BLaER1 treated with 17β-estradiol and CSF1 and Interleukin-3, amounts not matched to agents 10 nM and 100 nM (cell line): ENCODE data around the gene PPP3CB.

Source experiments
- H3K27ac ChIP-seq, 11 experiments: shearing (Covaris generic); formaldehyde crosslinking; 2 replicates each; pipeline ENCODE4 v1.8.1; 2022
- H3K27me3 ChIP-seq, 11 experiments: shearing (Covaris generic); formaldehyde crosslinking; 2 replicates each; pipeline ENCODE4 v1.8.1; 2022
- H3K36me3 ChIP-seq, 11 experiments: shearing (Covaris generic); formaldehyde crosslinking; 2 replicates each; pipeline ENCODE4 v1.8.1; 2022
- H3K4me1 ChIP-seq, 10 experiments: shearing (Covaris generic); formaldehyde crosslinking; 2 replicates each; pipeline ENCODE4 v1.8.1; 2022
- H3K4me2 ChIP-seq, 11 experiments: shearing (Covaris generic); formaldehyde crosslinking; 2 replicates each; pipeline ENCODE4 v1.8.1; 2022
- H3K4me3 ChIP-seq, 10 experiments: shearing (Covaris generic); formaldehyde crosslinking; 2 replicates each; pipeline ENCODE4 v1.8.1; 2022
- H3K9ac ChIP-seq, 11 experiments: shearing (Covaris generic); formaldehyde crosslinking; 2 replicates each; pipeline ENCODE4 v1.8.1; 2022
- H3K9me3 ChIP-seq, 11 experiments: shearing (Covaris generic); formaldehyde crosslinking; replicated peaks in 1 of 11; 2 replicates each; pipeline ENCODE4 v1.8.1; 2022
- H4K20me1 ChIP-seq, 11 experiments: shearing (Covaris generic); formaldehyde crosslinking; 2 replicates each; pipeline ENCODE4 v1.8.1; 2022
- Cebpa-rat ChIP-seq, 11 experiments: shearing (Covaris generic); IDR thresholded peaks; 2 replicates each; pipeline ENCODE4 v1.8.1; 2022

PPP3CB gene

DNA sequence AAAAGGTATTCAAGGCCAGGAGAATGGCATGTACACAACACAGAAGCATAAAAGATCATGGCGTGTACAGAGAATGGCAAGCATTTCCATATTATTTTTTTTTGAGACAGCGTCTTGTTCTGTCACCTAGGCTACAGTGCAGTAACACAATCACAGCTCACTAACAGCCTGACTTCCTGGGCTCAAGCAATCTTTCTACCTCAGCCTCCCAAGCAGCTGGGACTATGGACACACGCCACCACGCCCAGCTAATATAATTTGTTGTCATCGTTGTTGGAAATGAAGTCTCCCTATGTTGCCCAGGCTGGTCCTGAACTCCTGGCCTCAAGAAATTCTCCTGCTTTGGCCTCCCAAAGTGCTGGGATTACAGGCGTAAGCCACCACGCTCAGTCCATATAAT lies 109.2 kb downstream of the PPP3CB start:
- H3K27me3 ChIP-seq = no peaks in the 10 kb centered on the region
- H3K4me3 ChIP-seq = no peak overlapping the region
- no peak overlapping the region for H3K9ac ChIP-seq
- H3K27ac ChIP-seq = no peak overlapping the region
- no peak for TF ChIP-seq Cebpa-rat (IDR thresholded peaks at IDR 0.05)
- peaks cover 0 to 14% (median 0%) of the 10 kb centered on the region in 10 experiments; a peak in 5 of 20 replicates for H3K4me1 ChIP-seq
- H3K9me3 ChIP-seq = no peaks in the 10 kb centered on the region
- peaks cover 0 to 30% (median 12%) of the 10 kb centered on the region in 11 experiments; a peak in 14 of 22 replicates for H4K20me1 ChIP-seq
- no peak overlapping the region for H3K4me2 ChIP-seq
- H3K36me3 ChIP-seq = peaks cover 86 to 99% (median 97%) of the 10 kb centered on the region in 11 experiments
